ENCODE measurements around the gene KAZN.

KAZN gene

GRCh38 chr1:14590411-14591180, 7.9 kb upstream of the KAZN start:
- DNase-seq (no peak), ATAC-seq (no peak)

GRCh38 chr1:14591600-14591999, 6.9 kb upstream of the KAZN start:
- ATAC-seq (no peak), DNase-seq (no peak)

DNA sequence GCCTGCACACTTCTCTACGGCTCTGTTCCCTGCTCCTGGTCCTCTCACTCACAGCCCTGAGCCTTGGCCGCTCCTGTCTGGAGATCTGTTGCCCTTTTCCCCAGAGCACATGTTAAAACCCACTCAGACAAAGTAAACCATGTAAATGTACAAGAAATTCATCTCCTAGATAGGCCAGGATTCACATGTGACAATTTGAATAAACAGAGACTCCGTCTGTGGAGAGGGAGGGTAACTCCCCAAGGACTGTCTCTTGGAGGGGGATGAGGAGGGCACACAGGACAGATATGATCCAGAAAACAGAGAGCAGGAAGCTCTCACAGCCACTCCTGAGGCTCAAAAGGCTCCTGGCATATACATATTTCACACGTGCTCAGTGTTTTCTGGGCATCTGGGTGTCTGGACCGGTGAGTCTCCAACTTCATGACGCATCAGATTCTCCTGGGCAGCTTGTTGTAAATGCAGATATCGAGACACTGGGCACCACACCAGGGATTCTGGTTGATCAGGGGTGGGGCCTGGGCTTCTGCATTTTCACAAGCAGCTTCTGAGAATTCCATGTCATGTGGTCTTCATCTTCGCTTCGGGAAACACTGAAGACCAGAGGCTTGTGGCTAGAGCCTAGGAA, 6.4 kb upstream of the KAZN start:
- no peak for ATAC-seq
- DNase-seq, result no peak

DNA sequence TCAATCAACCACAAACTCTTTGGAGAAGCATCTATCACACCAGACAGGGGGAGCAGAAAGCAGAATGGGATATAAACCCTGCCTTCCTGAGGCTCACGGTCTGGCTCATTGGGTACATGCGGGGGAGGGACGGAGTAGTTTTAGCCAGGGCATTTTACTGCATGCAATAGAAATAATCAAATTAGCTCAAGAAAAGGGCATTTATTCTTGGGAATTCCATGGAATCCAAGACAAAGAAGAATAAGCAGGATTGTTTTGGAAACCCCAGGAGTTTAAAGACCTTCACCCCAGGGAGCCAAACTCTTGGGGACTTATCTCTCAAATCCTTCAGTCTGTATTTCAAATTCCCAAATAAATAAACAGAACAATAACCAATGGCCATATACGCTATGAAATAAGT, 5.2 kb upstream of the KAZN start:
- no peak for DNase-seq
- ATAC-seq, result no peak

DNA sequence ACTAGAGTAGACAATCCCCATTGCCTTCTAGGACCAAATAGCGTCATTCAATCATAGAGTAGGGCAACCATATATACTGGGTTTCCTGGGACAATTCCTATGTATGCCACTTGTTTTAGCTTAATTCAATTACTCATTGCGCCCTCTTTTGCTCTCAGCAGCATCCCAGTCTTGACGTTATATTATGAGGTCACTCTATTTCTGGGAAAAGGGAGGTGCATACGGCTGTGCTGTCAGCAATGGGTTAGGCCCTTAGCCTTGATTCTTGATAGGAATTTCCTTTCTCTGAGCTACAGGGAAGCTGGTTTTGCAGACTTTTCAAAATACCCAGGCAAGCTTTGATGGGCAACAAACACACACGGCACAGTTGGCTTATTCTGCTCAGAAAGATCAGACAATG, 4.4 kb upstream of the KAZN start:
- DNase-seq, result no peak
- no peak for ATAC-seq

DNA sequence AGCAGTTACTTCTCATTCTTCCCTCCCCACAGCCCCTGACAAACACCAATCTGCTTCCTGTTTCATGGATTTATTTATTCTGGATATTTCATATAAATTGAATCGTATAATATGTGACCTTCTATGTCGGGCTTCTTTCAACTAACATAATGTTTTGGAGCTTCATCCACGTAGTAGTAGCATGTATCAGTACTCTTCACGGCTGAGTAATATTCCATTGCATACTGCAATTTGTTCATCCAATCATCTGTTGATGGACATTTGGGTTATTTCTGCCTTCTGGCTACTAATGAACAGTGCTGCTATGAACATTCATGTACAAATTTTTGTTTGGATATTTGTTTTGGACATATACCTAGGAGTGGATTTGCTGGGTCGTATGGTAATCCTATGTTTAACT, 1.9 kb upstream of the KAZN start:
- ATAC-seq (no peak), DNase-seq (no peak)

DNA sequence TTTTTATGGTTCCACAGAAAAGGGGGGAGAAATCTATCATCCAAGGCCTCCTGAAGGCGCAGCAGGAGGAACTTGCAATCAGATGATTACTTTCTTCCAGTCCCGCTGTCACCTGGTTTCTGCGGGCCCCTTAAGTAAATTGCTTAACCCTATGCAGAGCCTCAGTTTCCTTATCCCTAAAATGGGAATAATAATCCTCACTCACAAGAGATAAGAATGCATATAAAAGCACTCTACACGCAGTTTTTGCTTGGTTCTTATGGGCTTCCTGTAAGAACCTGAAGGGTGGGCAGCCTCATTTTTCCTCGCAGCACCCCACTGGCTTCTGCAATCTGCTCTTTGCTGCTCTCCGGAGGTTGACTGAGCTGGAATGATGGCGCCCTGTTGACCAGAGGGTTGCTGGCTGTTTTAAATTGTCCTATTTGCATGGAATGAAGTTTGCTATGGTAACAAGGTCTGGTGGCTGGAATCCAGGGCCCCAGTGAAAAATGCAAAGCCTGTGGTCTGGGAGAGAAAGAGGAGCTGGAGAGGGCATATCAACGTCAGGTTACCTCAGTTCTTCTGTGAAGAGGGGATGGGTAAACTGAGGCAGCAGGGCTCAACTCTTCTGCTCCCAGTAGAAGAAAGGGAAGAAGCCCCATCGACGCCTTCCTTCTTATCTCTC, 1.0 kb upstream of the KAZN start:
- ATAC-seq, result no peak
- no peak for DNase-seq

DNA sequence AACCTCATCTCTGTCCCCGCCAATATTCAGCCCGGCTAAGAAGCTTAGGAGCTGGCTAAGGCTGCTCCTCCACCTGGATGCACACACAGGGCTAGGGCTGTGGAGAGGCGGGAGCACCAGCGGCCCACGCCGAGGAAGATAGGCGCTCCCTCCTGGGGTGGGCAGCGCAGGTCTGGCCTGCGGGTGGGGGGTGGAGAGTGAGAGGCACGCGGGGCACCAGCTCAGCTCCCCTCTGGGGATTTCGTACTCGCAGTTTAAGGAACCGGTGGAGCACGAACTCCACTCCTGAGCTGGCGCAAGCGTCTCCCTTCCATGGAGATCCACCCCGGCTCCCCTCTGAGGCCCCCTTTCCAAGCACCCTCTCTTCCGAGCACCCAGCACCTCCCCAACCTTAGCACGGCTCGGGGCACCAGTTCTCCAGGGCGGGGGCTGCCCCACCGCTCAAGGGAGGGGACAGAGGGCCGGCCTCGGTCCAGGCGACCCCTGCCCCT, 433 bp upstream of the KAZN start:
- DNase-seq, result no peak
- no peak for ATAC-seq

- ATAC-seq (no peak), DNase-seq (no peak)
These were observed 802 bp downstream of the KAZN start for GRCh38 chr1:14599183-14599791.

DNA sequence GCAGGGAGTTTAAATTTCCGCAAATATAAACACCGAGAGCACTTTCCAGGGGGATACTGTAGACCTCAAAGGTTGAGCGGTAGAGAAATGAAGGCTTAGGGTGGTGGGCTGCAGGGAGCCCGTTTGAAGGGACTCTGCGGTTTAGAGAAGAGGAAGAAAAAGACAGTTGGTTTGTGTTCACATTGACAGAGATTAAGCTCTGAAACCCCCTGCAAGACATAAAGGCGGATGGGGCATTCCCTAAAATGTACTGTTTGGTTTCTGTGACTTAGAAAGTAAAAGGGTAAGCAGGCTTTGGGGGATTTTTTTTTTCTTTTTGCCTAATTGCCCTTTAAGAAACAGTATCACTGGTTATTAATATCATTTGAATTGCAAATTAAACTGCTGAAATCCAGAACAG, 1.3 kb downstream of the KAZN start:
- ATAC-seq (peak; percentile 44), DNase-seq (no peak)

GRCh38 chr1:14600405-14601112, 2.1 kb downstream of the KAZN start:
- DNase-seq, result no peak
- no peak for ATAC-seq

GRCh38 chr1:14602136-14602535, 3.7 kb downstream of the KAZN start:
- ATAC-seq (no peak), DNase-seq (no peak)

- DNase-seq (no peak), ATAC-seq (no peak)
These were observed 5.2 kb downstream of the KAZN start for GRCh38 chr1:14603645-14604044.

- DNase-seq (no peak), ATAC-seq (no peak)
These were observed 5.9 kb downstream of the KAZN start for GRCh38 chr1:14604414-14604813.

DNA sequence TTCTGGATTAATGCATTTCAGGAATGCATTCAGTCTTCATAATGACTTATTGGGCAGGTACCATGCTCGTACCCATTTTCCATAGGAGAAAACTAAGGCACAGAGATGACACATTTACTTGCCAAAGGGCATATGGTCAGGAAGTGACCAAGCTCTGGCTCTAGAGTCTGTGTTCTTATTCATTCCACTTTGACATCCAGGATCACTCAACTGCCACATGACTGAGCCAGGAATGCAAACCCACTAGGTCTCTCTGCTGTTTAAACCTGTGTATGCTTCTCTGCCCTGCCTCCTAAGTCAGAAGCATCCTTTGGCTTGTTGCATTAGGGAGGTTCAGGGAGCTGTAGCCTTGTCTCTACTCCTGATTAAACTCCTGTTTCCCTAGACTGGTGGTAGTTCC, 7.5 kb downstream of the KAZN start:
- DNase-seq (no peak), ATAC-seq (no peak)

GRCh38 chr1:14606632-14607031, 8.1 kb downstream of the KAZN start:
- DNase-seq, result no peak
- no peak for ATAC-seq

DNA sequence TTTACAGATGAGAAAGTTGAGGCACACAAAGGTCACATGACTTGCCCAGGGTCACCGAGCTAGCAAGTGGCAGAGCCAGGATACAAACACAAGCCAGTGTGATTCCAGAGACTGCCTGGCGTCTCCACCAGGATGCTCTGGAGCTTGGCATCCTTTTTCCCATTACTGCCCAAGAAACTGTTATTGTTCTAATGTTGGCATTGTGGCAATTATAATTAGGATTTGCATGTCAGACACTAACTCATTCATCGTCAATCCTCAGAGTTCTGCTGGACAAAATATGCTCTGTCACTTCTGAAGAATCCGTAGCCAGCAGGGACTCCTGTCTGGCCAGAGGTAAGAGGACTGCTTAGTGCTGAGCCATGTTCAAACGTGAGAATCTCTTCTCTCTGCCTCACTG, 8.8 kb downstream of the KAZN start:
- ATAC-seq (no peak), DNase-seq (no peak)

- ATAC-seq, result no peak
- DNase-seq, result no peak
These were observed 9.8 kb downstream of the KAZN start for GRCh38 chr1:14608308-14608707.

DNA sequence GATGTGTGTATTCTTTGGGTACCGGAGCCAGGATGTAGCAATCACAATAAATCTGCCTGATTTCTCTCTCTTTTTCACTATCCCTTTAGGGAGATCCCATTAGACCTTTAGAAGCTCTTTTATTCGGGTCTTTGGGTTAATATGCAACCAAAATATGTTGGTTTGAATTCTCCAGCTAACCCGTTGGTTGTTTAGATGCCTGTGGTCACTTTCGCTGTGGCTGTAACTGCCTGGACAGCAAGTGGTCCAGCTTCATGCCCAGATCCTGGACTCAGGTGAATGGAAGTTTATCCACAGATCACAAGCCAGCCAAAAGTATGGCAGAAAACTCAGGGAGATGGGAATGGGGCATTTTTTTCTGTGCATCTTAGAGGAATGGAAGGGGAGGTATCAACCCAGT, 12.3 kb downstream of the KAZN start:
- ATAC-seq (no peak), DNase-seq (no peak)

GRCh38 chr1:14611792-14612191, 13.3 kb downstream of the KAZN start:
- ATAC-seq (no peak), DNase-seq (no peak)

- no peak for DNase-seq
- no peak for ATAC-seq
These were observed 13.8 kb downstream of the KAZN start for GRCh38 chr1:14612256-14612655.

DNA sequence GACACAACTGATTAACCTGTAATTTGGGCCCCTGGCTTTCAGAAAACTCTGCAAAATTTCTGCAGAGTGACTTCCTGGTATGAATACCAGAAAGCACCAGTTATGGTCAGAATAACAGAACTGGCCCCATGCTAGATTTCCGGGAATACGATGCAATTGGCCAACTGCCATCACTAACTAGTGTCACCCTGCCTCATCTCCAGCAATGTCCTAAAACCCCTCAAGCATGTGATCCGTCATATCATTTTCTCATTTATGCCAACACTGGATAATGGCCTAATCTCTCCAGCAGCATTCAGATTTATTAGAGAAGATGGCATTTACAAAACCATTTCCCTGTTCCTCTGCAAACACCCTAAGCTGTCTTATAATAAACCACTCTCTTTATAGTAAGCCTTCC, 15.4 kb downstream of the KAZN start:
- ATAC-seq (no peak), DNase-seq (no peak)
